ENCODE data around the gene PLA2G2F.

- TF ChIP-seq POLR2A (IDR thresholded peaks at IDR 0.05; ENCODE audit: control extremely low read depth in 1 of 2, low read depth in 2 of 2, low read length in 2 of 2) (no peak), CTCF (IDR thresholded peaks at IDR 0.05; ENCODE audit: control extremely low read depth in 1 of 3, insufficient read depth in 1 of 3, low read depth in 1 of 3, low read length in 3 of 3) (no peak), GTF2F1 (IDR thresholded peaks at IDR 0.05; ENCODE audit: borderline replicate concordance, low read depth, low read length) (no peak), PHF8 (conservative IDR thresholded peaks at IDR 0.05; ENCODE audit: low read depth, low read length) (no peak), HDAC2 (IDR thresholded peaks at IDR 0.05; ENCODE audit: borderline replicate concordance in 1 of 2, low read depth in 2 of 2, low read length in 2 of 2) (no peak), EZH2 (IDR thresholded peaks at IDR 0.05; ENCODE audit: low read depth, low read length, severe bottlenecking) (no peak), MAX (IDR thresholded peaks at IDR 0.05) (no peak), CREB1 (IDR thresholded peaks at IDR 0.05) (no peak)
Observed at GRCh38 chr1:20149601-20150325, 10.6 kb downstream of the PLA2G2F start.
